ENCODE data around the gene DCUN1D5.
"Not testable (repeated sequence)": the region's sequence is repeated elsewhere in the genome, so short reads cannot be mapped to it uniquely, and the experiment has no call there.

Gene DCUN1D5

GRCh38 chr11:103053997-103054396 is 38.0 kb downstream of the DCUN1D5 start:
- no peak for DNase-seq

- DNase-seq = no peak
These were observed 40.0 kb downstream of the DCUN1D5 start for GRCh38 chr11:103051981-103052380.

GRCh38 chr11:103051151-103051801 is 40.7 kb downstream of the DCUN1D5 start:
- DNase-seq = no peak

- no peak for DNase-seq
These were observed 41.6 kb downstream of the DCUN1D5 start for GRCh38 chr11:103050351-103050750.

GRCh38 chr11:103047837-103048236 is 44.1 kb downstream of the DCUN1D5 start:
- DNase-seq = no peak

GRCh38 chr11:103043826-103044678 is 47.9 kb downstream of the DCUN1D5 start:
- no peak for DNase-seq

- DNase-seq = no peak
These were observed 49.8 kb downstream of the DCUN1D5 start for GRCh38 chr11:103042161-103042560.

GRCh38 chr11:103035791-103036434 is 56.0 kb downstream of the DCUN1D5 start:
- no peak for DNase-seq

GRCh38 chr11:103035216-103035615 is 56.7 kb downstream of the DCUN1D5 start:
- DNase-seq = no peak

GRCh38 chr11:103031834-103032233 is 60.1 kb downstream of the DCUN1D5 start:
- DNase-seq = no peak

- DNase-seq = no peak
These were observed 62.6 kb downstream of the DCUN1D5 start for GRCh38 chr11:103029401-103029800.

- DNase-seq = not testable (repeated sequence)
These were observed 63.5 kb downstream of the DCUN1D5 start for GRCh38 chr11:103028304-103029020.

GRCh38 chr11:103024086-103024485 is 67.9 kb downstream of the DCUN1D5 start:
- DNase-seq = no peak

GRCh38 chr11:103016031-103016430 is 75.9 kb downstream of the DCUN1D5 start:
- DNase-seq = no peak

- DNase-seq = no peak
These were observed 78.5 kb downstream of the DCUN1D5 start for GRCh38 chr11:103013421-103013820.

Data from right forelimb (tissue), 1 donor.